HG03103 (cell line): ENCODE results near the gene DUSP22.
"Not testable (repeated sequence)": the region's sequence is repeated elsewhere in the genome, so short reads cannot be mapped to it uniquely, and the experiment has no call there.

Experiments
- ATAC-seq: cut with Tn5 transposase; IDR thresholded peaks from one replicate; pipeline ENCODE4 v1.9.1; 2021; ENCODE audit warnings: low read depth; ENCODE audit not compliant: unreplicated experiment

DUSP22 gene

DNA sequence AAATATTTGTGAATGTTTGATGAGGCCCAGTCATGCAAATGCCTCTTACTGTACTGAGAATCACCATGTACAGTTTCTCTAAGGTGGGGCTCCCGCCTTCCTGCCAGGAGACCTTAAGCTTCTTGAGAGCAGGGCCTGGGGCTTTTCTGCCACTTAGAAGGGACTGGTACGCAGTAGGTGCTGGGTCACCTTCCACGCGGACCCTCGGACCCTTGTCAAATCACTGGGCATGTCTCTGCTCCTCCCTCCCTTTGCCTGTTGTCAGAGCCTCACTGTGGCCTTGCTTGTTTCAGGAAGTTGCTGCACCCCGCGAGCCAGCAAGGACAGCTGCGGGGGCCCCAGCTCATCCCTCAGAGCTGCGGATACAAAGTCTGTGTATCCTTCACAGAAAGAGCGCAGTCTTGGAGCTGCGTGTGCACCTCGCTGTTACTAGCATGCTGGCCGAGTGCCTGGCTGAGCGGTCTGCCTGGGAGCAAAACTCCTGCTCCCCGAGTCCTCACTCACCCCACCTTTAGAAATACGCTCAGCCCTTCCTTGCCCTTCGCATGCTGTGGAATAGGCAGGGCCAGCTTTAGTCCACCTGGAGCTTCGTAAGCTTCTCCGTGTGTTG, 68.6 kb downstream of the DUSP22 start:
- no peak for ATAC-seq

DNA sequence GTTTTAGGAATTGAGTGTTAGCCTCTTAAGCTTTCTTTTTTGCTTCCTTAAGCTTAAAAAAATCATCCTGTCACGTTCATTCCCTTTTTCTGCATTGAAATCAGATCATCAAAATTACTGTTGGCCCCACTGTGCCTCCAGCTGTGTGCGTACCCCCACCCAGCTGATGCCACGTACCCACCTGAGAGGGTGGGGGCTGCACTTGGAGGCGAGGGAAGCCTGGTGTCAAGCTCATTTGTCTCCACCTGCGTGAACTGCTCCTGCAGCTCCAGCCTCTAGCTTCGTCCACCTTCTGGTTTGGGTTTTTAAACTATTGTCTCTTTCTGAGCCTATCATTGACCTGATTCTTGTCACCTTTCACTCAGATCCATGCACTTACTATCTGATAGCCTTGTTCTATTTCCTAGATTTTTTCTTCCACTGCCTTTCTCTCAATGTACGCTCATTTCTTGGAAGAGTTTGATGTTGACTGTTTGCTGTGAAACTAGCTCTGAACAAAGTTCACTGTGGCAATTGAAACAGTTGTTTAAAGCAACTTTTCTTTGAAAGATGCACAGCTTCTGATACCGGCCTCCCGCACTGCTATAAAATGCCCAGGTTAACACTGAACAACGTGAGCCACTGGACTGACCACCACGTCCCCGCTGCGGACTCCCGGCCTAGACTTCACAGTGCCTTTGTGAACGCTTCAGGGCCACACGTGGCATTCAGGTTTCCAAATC, 69.3 kb downstream of the DUSP22 start:
- ATAC-seq, result no peak

DNA sequence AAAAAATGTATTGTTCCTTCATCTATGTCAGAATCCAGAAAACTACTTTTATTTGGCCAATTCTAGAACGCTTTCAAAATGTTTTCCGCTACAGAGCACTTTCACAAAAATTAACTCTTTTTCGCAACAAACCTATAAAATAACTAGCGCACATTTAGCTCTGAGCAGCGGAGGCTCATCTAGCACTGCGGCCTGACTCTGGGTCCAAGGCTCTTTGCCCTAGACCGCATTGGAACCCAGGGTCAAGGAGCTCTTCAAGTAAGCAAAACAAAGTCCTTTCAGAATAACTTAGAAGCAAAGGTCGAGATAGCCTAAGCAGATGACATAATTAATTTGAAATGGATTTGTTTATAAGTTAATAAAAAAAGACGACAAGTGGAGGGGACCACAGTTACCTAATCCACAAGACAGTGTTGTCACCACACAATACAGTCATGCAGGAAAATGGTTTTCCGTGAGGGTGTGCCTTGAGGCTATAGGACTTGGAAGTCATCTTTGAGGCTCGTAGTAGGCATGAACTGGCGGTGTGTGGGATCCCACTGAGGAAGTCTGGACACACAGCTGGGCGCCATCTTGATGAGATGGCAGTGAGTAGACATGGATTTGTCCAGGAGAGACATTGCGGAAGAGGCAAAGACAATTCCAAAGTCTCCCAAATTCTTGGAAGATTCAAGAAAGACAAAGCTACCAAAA, 70.1 kb downstream of the DUSP22 start:
- ATAC-seq, result no peak

DNA sequence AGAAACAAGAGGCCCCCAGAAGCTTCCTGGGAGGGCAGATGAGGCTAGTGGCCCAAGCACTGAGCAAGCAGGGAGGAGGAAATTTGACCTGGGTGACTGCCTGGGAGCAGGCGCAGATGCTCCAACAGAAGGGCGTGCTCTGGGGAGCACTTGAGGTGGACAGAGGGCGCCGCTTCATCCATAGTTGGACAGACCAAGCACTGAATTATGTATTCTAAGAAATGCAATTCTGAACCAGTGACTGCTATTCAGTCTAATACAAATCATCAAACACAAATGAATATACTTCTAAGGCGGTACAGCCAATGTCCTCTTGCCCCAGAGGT, 70.6 kb downstream of the DUSP22 start:
- ATAC-seq, result no peak

DNA sequence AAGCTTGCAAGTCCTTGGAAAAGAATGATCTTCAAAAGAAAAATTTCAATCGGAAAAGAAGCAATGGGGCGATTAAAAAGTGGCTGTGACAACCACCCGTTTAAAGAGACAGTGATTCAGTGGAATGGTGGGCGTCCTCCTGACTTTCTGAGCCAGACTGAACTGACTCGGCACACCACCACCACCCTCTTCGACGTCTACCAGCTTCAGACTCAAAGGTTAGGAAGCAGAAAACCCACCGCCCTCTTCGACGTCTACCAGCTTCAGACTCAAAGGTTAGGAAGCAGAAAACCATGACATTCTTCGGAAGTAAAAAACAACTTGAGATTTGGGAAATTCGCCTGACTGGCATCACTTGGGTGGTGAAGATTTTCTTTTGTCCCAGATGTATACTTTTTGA, 71.0 kb downstream of the DUSP22 start:
- no peak for ATAC-seq

DNA sequence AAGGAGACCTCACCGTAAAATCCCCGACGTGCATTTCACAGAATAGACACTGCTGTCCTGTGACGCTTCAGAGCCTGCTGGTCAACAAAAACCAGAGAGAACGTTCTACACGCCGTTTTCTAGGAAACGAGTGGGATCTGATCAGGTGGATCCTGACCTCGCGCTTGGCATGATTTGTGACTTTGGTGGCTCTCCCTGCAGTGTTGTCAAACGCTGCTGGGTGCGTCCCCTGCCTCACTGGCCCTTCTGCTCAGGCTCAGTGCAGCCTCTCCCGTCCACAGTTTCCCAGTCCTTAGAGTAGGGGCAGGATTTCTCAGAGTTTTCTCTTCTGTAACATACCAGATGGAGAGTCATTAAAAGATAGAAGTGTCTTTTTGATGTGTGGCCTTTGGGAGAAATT, 71.6 kb downstream of the DUSP22 start:
- ATAC-seq, result no peak

DNA sequence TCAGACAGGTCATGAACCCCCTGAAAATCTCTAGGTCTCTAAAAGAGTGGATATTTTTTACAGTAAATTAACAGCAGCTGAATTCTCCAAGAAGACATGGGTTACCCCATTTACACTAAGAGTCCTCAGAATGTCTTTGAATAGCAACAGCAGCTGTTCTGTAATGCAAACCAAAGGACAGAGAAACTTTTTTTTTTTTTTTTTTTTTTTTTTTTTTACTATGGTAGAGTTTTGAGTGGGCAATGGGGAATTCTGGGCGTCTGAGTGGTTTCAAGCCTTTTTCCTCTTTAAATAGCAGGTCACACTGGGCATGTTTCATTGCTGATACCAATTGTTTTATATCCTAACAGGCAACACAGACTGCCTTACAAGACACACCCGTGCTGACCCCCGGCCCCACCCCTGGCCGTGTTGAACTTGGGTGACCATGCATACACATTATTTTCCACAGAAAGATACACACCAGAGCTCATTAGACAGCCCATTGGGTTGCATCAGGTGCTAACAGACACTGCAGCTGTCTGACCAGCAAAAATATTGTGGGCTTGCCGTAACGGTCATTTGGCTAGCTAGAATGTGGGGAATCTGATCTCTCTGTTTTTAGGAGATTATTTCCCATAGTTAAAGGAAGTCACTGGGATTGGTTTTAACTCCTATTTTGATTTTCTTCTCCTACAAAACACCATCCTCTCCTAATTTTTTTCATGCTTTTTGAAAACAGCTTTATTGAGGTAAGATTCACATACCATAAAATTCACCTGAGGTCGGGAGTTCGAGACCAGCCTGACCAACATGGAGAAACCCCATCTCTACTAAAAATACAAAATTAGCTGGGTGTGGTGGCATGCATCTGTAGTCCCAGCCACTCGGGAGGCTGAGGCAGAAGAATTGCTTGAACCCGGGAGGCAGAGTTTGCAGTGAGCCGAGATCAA, 72.6 kb downstream of the DUSP22 start:
- ATAC-seq, result peak; percentile 51

DNA sequence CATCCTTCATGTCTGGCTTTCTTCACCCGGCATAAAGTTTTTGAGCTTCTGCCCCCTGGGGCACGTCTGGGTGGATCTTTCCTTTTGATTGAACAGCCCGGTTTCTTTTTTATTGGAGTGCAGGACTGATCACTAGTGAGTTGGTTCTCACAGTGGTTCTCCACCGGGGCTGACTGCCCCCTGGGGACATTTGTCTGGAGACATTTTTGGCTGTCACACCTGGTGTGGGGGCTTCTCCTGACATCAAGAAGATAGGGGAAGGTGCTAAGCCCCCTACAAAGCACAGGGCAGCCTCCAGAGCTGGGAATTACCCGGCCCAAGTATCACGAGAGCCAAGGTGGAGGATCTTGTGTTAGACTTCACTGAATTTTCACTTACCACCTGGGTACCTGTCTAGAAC, 73.5 kb downstream of the DUSP22 start:
- no peak for ATAC-seq

DNA sequence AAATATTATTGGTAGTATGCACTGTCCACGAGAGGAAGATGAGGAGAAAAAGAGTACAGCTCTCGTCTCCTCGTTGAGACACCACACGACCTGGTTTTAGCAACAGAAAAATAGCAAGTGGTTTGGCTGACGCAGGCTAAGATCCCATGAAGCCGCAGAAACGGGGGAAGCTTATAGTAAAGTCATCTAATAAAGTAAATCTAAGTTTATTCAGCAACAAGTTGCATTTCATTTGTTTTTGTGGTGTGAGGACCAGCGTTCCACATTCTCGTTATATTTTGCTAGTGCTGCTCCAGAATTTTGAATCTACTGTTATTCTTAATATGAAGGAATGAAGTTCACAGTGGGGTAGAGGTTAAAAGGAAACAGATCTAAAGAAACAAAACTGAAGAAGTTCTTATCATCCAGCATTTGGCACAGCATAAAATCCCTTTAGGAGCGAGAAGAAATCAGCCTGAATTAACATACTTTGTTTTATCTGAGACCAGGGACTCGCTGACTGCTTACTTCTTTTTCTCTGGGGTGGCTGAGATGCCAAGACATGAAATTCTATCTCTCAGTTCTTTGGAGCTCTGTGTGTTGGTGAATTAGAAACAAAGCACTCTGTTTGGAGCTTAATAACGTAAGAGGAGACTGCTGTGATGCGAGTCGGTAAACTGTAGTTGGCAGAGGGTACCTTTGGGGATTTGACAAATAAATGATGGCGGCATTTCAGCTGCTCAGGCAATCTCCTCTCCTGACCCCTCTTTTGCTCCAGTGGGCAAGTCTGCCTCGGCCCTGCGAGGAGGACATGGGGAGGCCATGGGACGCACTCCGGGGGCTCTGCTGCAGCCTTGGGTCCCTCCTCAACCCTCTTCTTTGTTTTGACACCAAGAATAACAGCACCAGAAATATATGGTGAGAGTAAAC, 74.4 kb downstream of the DUSP22 start:
- ATAC-seq, result no peak

DNA sequence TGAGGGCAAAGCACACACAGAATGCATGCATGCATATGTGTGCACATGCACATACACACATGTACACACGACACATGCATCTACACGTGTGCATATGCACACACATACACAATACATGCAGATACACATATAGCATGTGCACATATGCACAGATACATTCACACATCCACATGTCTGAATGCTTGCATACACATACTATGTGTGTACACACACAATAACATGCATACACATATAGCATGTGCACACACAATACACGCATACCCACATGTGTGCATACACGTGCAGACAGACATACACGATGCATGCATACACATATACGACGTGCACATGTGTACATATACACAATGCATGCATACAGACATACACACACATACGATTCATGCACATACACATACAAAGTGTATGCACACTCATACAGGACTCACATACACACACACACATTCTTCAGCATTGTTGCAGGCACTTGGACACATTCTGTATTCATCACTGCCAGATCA, 75.1 kb downstream of the DUSP22 start:
- no peak for ATAC-seq

DNA sequence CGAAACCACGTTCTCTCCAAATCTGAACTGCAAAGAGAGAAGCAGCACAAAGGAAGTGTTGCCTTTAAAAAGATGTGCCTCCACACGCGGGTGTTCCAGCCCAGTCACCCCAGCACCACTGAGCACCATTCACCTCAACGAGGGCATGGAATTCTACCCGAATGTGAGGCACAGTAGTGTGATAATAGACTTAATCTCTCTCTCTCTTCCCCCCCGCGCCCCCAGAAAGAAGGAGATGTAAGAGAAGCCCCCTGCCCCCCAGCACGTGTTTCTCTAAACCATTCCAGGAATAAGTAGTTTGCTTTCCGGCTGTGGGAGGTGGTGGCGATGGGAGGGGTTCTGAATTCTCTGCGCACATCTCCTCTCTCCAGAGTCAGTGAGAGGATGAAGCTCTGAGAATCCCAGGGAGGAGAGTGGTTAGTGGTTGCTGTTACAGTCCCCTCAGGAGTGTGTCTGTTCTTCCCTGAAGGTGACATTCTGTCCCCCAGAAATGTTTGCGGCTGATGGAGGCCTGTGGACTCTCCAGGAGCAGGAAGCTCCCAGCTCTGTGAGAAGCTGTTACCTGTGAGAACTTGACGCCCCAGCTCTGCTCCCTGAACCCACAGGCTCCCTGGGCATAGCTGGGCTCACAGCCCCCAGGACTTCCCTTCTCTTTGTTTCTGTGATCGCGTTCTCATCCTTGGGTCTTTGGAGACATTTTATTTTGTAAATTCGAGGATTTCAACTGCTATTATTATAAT, 75.8 kb downstream of the DUSP22 start:
- ATAC-seq, result no peak

DNA sequence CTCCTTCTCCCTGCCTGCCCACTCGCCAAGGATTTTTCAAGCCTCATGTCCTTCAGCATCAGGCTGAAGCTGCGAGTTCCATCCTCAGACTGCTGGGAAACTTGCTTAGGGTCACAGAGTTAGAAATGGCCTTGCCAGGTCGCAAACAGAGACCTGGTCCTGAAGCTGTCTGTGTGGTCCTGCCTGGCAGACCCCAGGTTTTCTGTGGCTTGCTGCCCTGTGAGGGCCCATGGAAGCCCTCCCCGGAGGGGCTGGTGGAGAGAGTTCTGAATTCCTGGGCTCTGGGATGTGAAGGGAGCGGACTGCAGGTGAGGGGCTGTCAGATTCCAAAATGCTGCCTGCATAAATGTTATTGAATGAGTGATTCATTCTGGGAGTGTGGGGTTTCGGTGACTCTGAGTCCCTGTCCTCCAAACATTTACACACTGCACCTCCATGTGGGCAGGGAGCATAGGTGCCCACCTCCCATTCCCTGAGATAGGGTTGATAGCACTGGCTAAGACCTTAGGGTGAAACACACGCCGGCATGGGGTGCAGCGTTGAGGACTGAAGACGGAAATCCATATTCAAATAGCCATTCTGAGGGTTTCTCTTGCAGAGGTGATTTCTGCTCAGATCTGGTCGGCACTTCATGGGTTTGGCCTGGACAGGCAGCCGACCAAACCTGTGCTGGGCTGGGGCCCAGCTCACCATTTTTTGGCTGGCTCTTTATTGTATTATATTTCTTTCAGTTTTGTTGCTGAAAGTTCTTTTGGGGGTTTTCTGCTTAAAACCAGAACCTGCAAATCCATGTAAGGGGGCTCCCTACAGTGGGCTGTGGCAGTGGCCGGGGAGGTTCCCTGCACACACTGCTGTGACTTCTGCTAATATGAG, 77.5 kb downstream of the DUSP22 start:
- no peak for ATAC-seq

DNA sequence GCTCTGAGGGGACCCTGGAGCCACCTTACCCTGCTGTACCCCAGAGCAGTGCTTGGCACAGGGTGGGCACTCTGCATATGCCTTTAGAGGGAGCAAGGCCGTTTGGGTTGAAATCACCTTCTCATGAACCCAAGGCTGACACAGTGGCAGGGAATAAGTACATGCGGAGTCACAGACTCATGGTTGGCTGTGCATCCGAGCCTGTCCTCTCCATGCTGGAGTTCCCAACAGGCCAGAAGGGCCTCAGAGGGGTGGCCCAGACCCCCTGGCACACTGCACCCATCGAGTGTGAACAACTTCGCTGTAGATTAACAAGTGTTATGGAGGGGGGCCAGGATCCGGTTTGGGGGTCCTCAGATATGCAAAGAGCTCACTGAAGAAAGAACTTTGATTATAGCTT, 78.3 kb downstream of the DUSP22 start:
- ATAC-seq, result no peak

DNA sequence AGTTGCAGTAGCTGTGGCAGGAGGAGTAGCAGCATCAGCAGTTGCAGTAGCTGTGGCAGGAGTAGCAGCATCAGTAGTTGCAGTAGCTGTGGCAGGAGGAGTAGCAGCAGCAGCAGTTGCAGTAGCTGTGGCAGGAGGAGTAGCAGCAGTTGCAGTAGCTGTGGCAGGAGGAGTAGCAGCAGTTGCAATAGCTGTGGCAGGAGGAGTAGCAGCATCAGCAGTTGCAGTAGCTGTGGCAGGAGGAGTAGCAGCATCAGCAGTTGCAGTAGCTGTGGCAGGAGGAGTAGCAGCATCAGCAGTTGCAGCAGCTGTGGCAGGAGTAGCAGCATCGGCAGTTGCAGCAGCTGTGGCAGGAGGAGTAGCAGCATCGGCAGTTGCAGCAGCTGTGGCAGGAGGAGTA, 79.6 kb downstream of the DUSP22 start:
- ATAC-seq, result not testable (repeated sequence)

DNA sequence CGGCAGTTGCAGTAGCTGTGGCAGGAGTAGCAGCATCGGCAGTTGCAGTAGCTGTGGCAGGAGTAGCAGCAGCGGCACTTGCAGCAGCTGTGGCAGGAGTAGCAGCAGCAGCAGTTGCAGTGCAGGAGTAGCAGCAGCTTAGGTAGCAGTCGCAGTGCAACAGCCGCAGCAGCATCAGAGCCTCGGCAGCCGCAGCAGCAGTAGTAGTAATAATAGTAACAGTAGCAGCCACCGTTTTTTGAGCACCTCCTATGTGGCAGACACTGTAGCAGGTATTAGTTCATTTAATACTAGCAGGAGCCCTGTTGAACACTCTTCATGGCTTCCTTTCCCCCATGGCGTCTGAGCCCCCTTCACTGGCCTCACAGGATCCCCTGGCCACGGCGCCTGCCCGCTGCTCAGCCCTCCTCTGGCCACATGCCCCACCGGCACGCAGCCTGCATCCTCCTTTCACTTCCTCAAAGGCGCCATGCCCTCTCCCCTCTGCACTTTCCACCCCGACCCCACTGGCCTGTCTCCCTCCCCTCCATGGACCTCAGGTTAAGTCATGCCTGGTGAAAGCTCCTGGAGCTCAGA, 80.1 kb downstream of the DUSP22 start:
- ATAC-seq, result no peak

DNA sequence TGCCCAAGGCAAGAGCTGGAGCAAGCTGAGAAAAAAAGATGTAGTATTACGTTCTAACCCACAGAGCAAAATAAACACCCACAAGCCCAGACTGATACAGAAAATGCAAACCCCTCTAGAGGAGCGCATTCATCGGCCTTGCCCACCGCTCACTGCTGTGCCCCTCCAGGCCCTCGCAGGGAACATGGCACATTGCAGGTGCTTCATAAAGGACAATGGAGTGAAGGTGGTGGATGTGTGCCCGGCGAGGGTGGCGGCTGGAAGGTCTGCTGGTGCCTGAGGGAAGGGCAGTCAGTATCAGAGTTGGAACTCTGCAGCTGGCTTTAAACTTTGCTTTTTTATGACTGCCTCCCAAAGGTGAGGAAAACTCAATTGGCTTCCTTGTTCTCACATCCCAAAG, 80.7 kb downstream of the DUSP22 start:
- no peak for ATAC-seq

DNA sequence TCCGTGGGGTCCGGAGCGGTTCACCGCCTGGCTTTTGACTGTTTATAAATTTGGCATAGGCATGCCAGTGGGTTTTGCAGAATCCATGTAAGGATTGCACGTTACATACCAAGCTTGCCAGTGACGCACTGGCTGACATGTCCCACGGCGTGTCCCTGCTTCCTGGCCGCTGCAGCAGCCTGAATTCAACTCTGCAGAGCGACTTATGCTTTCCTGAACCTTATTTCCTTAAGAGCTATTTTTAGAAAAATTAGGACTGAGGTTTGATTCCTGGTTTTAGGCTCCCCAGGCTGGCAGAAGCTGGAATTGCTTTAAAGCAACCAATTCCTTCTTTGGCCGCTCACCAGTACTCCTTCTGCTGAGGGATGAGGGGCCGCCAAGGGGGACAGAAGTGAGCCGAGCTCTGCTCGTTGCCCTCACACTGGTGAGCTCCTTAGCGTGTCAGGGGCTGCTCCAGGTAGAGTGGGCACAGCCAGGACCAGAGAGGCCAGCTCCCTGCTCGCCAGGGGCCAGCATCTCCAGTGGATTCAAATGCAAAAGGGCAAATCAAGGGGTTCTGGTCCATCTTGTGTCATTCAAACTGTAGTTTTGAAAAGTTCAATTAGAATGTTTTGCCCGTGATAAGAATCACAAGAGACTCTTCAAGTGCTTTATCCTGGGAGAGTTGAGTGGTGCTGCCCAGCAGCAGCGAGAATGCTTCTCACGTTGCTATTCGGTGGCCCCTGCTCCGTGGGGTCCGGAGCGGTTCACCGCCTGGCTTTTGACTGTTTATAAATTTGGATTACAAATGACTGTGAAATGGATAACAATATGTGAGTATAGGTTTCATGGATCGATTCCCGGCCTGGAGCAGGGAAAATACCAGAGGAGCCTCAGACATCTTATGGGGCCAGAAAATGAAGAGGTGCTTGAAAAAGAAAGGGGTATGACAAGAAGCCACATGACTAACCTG, 81.8 kb downstream of the DUSP22 start:
- ATAC-seq, result no peak
